Transverse colon (tissue), 4 donors: Measurements from ENCODE around the gene UBE2S. TPM values are rescaled to one million over a fixed set of nuclear protein-coding genes. Genes with fewer than 3 reads are reported as not detected.

ENCODE experiments used
- DNase-seq: peaks from one replicate; pipeline ENCODE4 v3.0.0-alpha.2; 2019
- H3K27ac ChIP-seq, 4 donors: fragments of 200-600 bp; sonication (generic); 2 replicates each; pipeline ENCODE4 v1.5.1; 2016 to 2018; ENCODE audit warnings: inconsistent platforms in 4 of 4
- H3K27me3 ChIP-seq: fragments of 200-600 bp; sonication (generic); 2 replicates; pipeline ENCODE4 v1.5.1; 2017; ENCODE audit warnings: inconsistent platforms
- H3K36me3 ChIP-seq, 4 donors: fragments of 200-600 bp; sonication (generic); 2 replicates each; pipeline ENCODE4 v1.5.1; 2017 to 2019; ENCODE audit warnings: inconsistent platforms in 4 of 4
- H3K4me1 ChIP-seq, 4 donors: fragments of 200-600 bp; sonication (generic); 2 replicates each; pipeline ENCODE4 v1.5.1; 2017 to 2020; ENCODE audit warnings: inconsistent platforms in 4 of 4
- H3K4me3 ChIP-seq, 4 donors: fragments of 200-600 bp; sonication (generic); 1 replicate in 1 of 4; 2 replicates in 3 of 4; pipeline versions ENCODE4 v1.5.1 to v1.6.1; 2017 to 2019; ENCODE audit warnings: inconsistent platforms in 4 of 4
- H3K9me3 ChIP-seq, 2 donors: fragments of 200-600 bp; sonication (generic); 2 replicates each; pipeline ENCODE4 v1.5.1; 2017 to 2019; ENCODE audit warnings: inconsistent platforms in 2 of 2
- EP300 ChIP-seq: sonication (generic); formaldehyde crosslinking; IDR thresholded peaks from one replicate; pipeline ENCODE4 v1.6.1; 2017; ENCODE audit warnings: antibody characterized with exemption, low read depth
- POLR2A ChIP-seq: fragments of 450-650 bp; IDR thresholded peaks from one replicate; pipeline ENCODE4 v1.6.1; 2016; ENCODE audit warnings: antibody characterized with exemption, mild to moderate bottlenecking, moderate library complexity
- POLR2AphosphoS5 ChIP-seq, 3 donors: sonication (generic); formaldehyde crosslinking; IDR thresholded peaks; one replicate each; pipeline ENCODE4 v1.6.1; 2016; ENCODE audit warnings: antibody characterized with exemption in 3 of 3
- WGBS, 2 donors: methylation state at CpG; one replicate each; pipeline ENCODE4 v1.1.5; 2018; ENCODE audit warnings: low coverage in 1 of 2; 5-methylcytosine and 5-hydroxymethylcytosine counted together
- in situ Hi-C, 4 donors: fragments of 200-750 bp; cut with MboI; loops; one replicate each; pipeline versions ENCODE4 v1.15.0 to v1.15.1; 2017; ENCODE audit warnings: low sequenced_read_pairs in 3 of 4, low pct_ligation_motif_present in 1 of 4, low pct_unique_long_range_greater_than_20kb in 1 of 4
- intact Hi-C: fragments of 100-400 bp; cut with DNase I; formaldehyde crosslinking; loops from one replicate; pipeline ENCODE4 v1.15.1; 2023; ENCODE audit warnings: low total_unique reads
- total RNA-seq, 4 donors: library from RNA; depleted of rRNA; stranded (reverse); fragments of >200 nt; gene quantifications; one replicate each; pipeline ENCODE4 v1.1.0, GENCODE V29; 2016
- TF ChIP-seq, protein P1 (sequence below), 5 experiments: fragments of 200-600 bp in 3 of 5; fragments of 450-650 bp in 2 of 5; sonication (generic) in 3 of 5; IDR thresholded peaks; 1 replicate in 2 of 5; 2 replicates in 3 of 5; pipeline ENCODE4 v1.5.1; 2016 to 2017; ENCODE audit warnings: antibody characterized with exemption in 5 of 5, inconsistent platforms in 3 of 5, mild to moderate bottlenecking in 2 of 5, moderate library complexity in 1 of 5

UBE2S gene
- total RNA-seq, 4 donors from 2014 or later = 12.4 to 40.8 (median 18.1) TPM

GRCh38 chr19:55387736-55388497 is 19.7 kb downstream of the UBE2S start:
- H3K27me3 ChIP-seq = no peaks in the 10 kb centered on the region
- TF ChIP-seq, protein P1, sequence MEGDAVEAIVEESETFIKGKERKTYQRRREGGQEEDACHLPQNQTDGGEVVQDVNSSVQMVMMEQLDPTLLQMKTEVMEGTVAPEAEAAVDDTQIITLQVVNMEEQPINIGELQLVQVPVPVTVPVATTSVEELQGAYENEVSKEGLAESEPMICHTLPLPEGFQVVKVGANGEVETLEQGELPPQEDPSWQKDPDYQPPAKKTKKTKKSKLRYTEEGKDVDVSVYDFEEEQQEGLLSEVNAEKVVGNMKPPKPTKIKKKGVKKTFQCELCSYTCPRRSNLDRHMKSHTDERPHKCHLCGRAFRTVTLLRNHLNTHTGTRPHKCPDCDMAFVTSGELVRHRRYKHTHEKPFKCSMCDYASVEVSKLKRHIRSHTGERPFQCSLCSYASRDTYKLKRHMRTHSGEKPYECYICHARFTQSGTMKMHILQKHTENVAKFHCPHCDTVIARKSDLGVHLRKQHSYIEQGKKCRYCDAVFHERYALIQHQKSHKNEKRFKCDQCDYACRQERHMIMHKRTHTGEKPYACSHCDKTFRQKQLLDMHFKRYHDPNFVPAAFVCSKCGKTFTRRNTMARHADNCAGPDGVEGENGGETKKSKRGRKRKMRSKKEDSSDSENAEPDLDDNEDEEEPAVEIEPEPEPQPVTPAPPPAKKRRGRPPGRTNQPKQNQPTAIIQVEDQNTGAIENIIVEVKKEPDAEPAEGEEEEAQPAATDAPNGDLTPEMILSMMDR (IDR thresholded peaks at IDR 0.05) = no peak
- TF ChIP-seq POLR2AphosphoS5 (IDR thresholded peaks at IDR 0.05) = no peak
- TF ChIP-seq POLR2A = no peak
- TF ChIP-seq EP300 = no peak
- H3K27ac ChIP-seq = peak overlapping the region in 1 of 4 donors; percentile 99
- in situ Hi-C loops = loop anchor here in 1 of 4 donors (25.0 kb wide), 1 partner anchor 101 kb away; the partner anchor contains the start of genes BRSK1 and HSPBP1
- intact Hi-C loops = loop anchor here (10.0 kb wide), 1 partner anchor 267 kb away; the partner anchor contains the start of gene U2AF2
- no peaks in the 10 kb centered on the region for H3K9me3 ChIP-seq
- DNase-seq = no peak
- peaks cover 33 to 54% (median 41%) of the 10 kb centered on the region in 4 donors for H3K4me1 ChIP-seq
- H3K4me3 ChIP-seq = peak overlapping the region in 2 of 4 donors; percentile 74 to 93
- H3K36me3 ChIP-seq = peaks cover 0 to 6% (median 0%) of the 10 kb centered on the region in 4 donors
- WGBS, 2 donors = 81% methylated on average over 22 of the region's 24 CpGs; no CpG with 5 or more reads in 1 of the 2 donors

DNA sequence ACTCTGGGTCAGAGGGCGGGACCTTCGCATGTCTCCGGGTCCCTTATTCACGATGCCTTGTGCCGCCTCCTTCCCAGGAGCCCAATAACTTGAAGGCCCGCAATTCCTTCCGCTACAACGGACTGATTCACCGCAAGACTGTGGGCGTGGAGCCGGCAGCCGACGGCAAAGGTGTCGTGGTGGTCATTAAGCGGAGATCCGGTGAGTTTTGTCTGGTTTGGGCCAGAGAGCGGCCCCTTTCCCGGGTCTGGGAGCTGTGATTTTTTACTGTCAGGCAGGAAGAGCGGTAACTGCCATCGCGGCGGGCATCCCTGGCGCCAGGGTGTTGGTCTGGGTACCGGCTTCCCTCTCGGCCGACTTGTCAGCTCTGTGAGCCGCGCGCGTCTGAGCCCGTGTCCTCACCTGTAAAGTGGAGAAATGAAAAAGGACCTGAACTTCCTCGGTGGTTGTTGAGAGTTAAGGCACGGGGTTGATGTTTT is 21.1 kb downstream of the UBE2S start:
- H3K27ac ChIP-seq = peak overlapping the region; percentile 94 to 99 (median 96)
- no peaks in the 10 kb centered on the region for H3K27me3 ChIP-seq
- in situ Hi-C loops = loop anchor here in 1 of 4 donors (25.0 kb wide), 1 partner anchor 99 kb away; the partner anchor contains the start of genes BRSK1 and HSPBP1
- no peak for DNase-seq
- intact Hi-C loops = loop anchor here (10.0 kb wide), 1 partner anchor 268 kb away; the partner anchor contains the start of gene U2AF2
- peak overlapping the region; percentile 74 to 93 (median 86) for H3K4me3 ChIP-seq
- H3K9me3 ChIP-seq = no peaks in the 10 kb centered on the region
- WGBS, 2 donors = 2% methylated on average over 33 of the region's 33 CpGs; no CpG with 5 or more reads in 1 of the 2 donors
- peaks cover 33 to 59% (median 44%) of the 10 kb centered on the region in 4 donors for H3K4me1 ChIP-seq
- peaks cover 0 to 6% (median 0%) of the 10 kb centered on the region in 4 donors for H3K36me3 ChIP-seq
- TF ChIP-seq POLR2A (no peak), EP300 (no peak), POLR2AphosphoS5 (IDR thresholded peaks at IDR 0.05) (no peak)
- TF ChIP-seq, protein P1 (IDR thresholded peaks at IDR 0.05) = no peak

DNA sequence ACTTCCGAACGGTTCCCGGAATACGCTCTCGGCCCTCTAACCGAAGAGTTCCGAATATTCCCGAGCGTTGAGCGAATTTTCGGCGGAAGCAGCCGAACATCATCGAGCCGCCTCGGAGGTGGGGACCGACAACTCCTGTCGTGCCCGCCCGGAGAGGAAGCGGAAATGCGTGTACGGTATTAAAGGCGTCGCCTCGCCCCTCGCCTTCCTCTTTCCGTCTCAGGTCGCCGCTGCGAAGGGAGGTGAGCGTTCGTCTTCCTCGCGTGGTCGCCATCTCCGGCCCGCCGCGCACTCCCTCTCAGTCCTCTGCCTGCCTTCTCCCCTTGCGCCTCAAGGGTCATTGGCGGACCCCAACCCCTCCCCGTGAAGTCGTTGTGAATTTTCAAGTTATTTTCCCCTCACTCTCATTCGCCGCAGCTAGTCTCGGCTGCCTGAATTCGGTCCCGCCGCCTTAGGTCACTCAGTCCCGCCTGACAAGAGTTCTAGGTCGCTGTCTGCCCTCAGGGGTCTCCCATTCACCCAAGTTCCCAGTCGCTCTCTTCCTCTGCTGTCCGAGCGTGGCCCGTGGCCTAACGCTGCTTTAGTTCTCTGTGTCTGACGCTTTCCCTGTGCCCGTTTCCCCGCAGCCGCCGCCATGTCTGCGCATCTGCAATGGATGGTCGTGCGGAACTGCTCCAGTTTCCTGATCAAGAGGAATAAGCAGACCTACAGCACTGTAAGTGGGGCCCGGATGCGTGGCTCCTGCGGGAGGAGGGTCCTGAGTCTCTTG is 21.7 kb downstream of the UBE2S start, which contains the start of gene RPL28:
TSS of gene RPL28 (plus strand) at position 209 of the 769 bp plus-strand sequence. CDS start at position 635, 426 bp downstream.
- Histone ChIP-seq H3K9me3 (no peaks in the 10 kb centered on the region), H3K4me1 (peaks cover 33 to 54% (median 44%) of the 10 kb centered on the region in 4 donors), H3K27ac (peak within 1 kb of the TSS; percentile 94 to 99 (median 96)), H3K36me3 (peaks cover 0 to 6% (median 0%) of the 10 kb centered on the region in 4 donors), H3K4me3 (peak within 1 kb of the TSS; percentile 74 to 93 (median 86)), H3K27me3 (no peaks in the 10 kb centered on the region)
- in situ Hi-C loops (loop anchor here in 1 of 4 donors (25.0 kb wide), 1 partner anchor 99 kb away; the partner anchor contains the start of genes BRSK1 and HSPBP1), intact Hi-C loops (loop anchor here (10.0 kb wide), 1 partner anchor 269 kb away; the partner anchor contains the start of gene U2AF2)
- TF ChIP-seq EP300 (no peak), POLR2A (peak; percentile 100), POLR2AphosphoS5 (IDR thresholded peaks at IDR 0.05) (peak; percentile 99 to 100 (median 100))
- TF ChIP-seq, protein P1 (IDR thresholded peaks at IDR 0.05) = peak in 1 of 5 experiments; percentile 13
- peak; percentile 99 for DNase-seq
- 1% methylated on average over 65 of the region's 68 CpGs; no CpG with 5 or more reads in 1 of the 2 donors for WGBS, 2 donors
